SH-SY5Y (cell line): ENCODE data around the gene SOCS1.

Source experiments
- GATA2 ChIP-seq: IDR thresholded peaks from 2 replicates; pipeline ENCODE4 v1.6.1; 2011; ENCODE audit warnings: mild to moderate bottlenecking, low read depth, low read length
- GATA3 ChIP-seq: IDR thresholded peaks from 2 replicates; pipeline ENCODE4 v1.6.1; 2011; ENCODE audit warnings: low read depth, mild to moderate bottlenecking, low read length, moderate library complexity

Gene SOCS1

GRCh38 chr16:11234884-11235702 is 20.9 kb downstream of the SOCS1 start:
- TF ChIP-seq GATA2: no peak
- no peak for TF ChIP-seq GATA3

- TF ChIP-seq GATA3: no peak
- TF ChIP-seq GATA2: no peak
These were observed 22.2 kb downstream of the SOCS1 start for GRCh38 chr16:11233727-11234376.

GRCh38 chr16:11232852-11233726 is 22.9 kb downstream of the SOCS1 start:
- no peak for TF ChIP-seq GATA2

- no peak for TF ChIP-seq GATA3
- TF ChIP-seq GATA2: no peak
These were observed 23.6 kb downstream of the SOCS1 start for GRCh38 chr16:11232302-11232851.

- TF ChIP-seq GATA2 (no peak), GATA3 (no peak)
These were observed 24.5 kb downstream of the SOCS1 start for GRCh38 chr16:11231367-11231970.

GRCh38 chr16:11229906-11230305 is 26.1 kb downstream of the SOCS1 start:
- TF ChIP-seq GATA2 (no peak), GATA3 (no peak)

GRCh38 chr16:11229432-11229831 is 26.6 kb downstream of the SOCS1 start:
- TF ChIP-seq GATA2: no peak
- TF ChIP-seq GATA3: no peak

- no peak for TF ChIP-seq GATA3
- TF ChIP-seq GATA2: no peak
These were observed 30.1 kb downstream of the SOCS1 start for GRCh38 chr16:11225677-11226549.

- no peak for TF ChIP-seq GATA2
- TF ChIP-seq GATA3: no peak
These were observed 30.9 kb downstream of the SOCS1 start for GRCh38 chr16:11224894-11225676.

GRCh38 chr16:11224096-11224893 is 31.7 kb downstream of the SOCS1 start:
- TF ChIP-seq GATA3: no peak
- no peak for TF ChIP-seq GATA2

- TF ChIP-seq GATA2 (no peak), GATA3 (no peak)
These were observed 36.8 kb downstream of the SOCS1 start for GRCh38 chr16:11219178-11219577.
